SK-N-MC (cell line): ENCODE data around the gene DDAH1.

Experiments
- EZH2 ChIP-seq: fragments of 200-600 bp; sonication (generic); IDR thresholded peaks from one replicate; pipeline ENCODE4 v1.6.1; 2017; ENCODE audit warnings: antibody characterized with exemption
- POLR2AphosphoS5 ChIP-seq: IDR thresholded peaks from 2 replicates; pipeline ENCODE4 v1.6.1; 2012; ENCODE audit warnings: mild to moderate bottlenecking, low read depth, low read length, borderline replicate concordance

GRCh38 chr1:85453640-85454194 is 11.2 kb downstream of the DDAH1 start:
- no peak for TF ChIP-seq EZH2
- no peak for TF ChIP-seq POLR2AphosphoS5
